OCI-LY7 (cell line): Measurements from ENCODE around the gene SLC25A23.

Experiments
- CTCF ChIP-seq: fragments of 200-600 bp; sonication (generic); conservative IDR thresholded peaks from 2 replicates; pipeline ENCODE4 v1.5.1; 2014; ENCODE audit warnings: mild to moderate bottlenecking, antibody characterized with exemption, low read length, moderate library complexity, mixed read lengths
- EZH2phosphoT487 ChIP-seq: fragments of 200-600 bp; sonication (generic); IDR thresholded peaks from 2 replicates; pipeline ENCODE4 v1.6.1; 2018; ENCODE audit warnings: low read depth, borderline replicate concordance, mild to moderate bottlenecking, mixed run types, antibody characterized with exemption, low read length, moderate library complexity, mixed read lengths

DNA sequence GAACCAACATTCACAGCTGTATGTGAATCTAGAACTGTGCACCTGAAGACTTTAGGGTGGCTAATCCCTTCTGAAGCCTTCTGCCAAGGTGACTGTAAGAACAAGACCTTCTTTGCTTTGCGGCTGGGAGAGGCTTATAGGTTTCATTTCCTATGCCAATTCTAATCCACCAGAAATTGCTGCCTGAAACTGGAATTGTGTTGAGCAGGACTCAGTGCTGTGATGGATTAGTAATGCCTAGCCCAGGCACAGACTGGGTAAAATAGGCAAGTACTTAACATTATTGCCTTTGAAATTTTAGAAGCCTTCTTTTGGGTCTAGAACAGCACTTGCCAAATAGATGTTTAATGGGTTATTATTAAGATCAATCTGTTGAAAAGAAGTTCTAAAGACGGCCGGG is 11.5 kb downstream of the SLC25A23 start:
- TF ChIP-seq CTCF = no peak
- no peak for TF ChIP-seq EZH2phosphoT487
